HepG2 (cell line): ENCODE measurements around the gene MAPK14. TPM values are rescaled to one million over a fixed set of nuclear protein-coding genes. Genes with fewer than 3 reads are reported as not detected.

Experiments used
- AHDC1 ChIP-seq: sonication (generic); formaldehyde crosslinking; IDR thresholded peaks from 2 replicates; pipeline ENCODE4 v1.5.1; 2020; ENCODE audit warnings: mild to moderate bottlenecking, missing genetic modification reagents, borderline replicate concordance
- DDIT3 ChIP-seq: sonication (generic); formaldehyde crosslinking; IDR thresholded peaks from 2 replicates; pipeline ENCODE4 v1.4.0; 2020; ENCODE audit warnings: mild to moderate bottlenecking, missing genetic modification reagents
- FOXM1 ChIP-seq: sonication (generic); formaldehyde crosslinking; IDR thresholded peaks from 2 replicates; pipeline ENCODE4 v1.5.0; 2020; ENCODE audit warnings: missing genetic modification reagents
- GABPB1 ChIP-seq: IDR thresholded peaks from 2 replicates; pipeline ENCODE4 v1.6.1; 2016; ENCODE audit warnings: mild to moderate bottlenecking, missing genetic modification reagents, moderate library complexity, missing compliant biosample characterization
- GLMP ChIP-seq: sonication (generic); formaldehyde crosslinking; IDR thresholded peaks from 2 replicates; pipeline ENCODE4 v1.9.0; 2021; ENCODE audit warnings: missing genetic modification reagents, mild to moderate bottlenecking, borderline replicate concordance
- KDM3A ChIP-seq: IDR thresholded peaks from 2 replicates; pipeline ENCODE4 v1.6.1; 2018; ENCODE audit warnings: low read depth, missing compliant biosample characterization
- MIER3 ChIP-seq: IDR thresholded peaks from 2 replicates; pipeline ENCODE4 v1.6.1; 2016; ENCODE audit warnings: missing compliant biosample characterization, borderline replicate concordance
- NR2F2 ChIP-seq: IDR thresholded peaks from 2 replicates; pipeline ENCODE4 v1.6.1; 2012; ENCODE audit warnings: low read depth, inconsistent platforms, borderline replicate concordance
- RFX5 ChIP-seq: IDR thresholded peaks from 2 replicates; pipeline ENCODE4 v1.6.1; 2011; ENCODE audit warnings: low read depth, low read length, improper control_type of control experiment
- TBL1XR1 ChIP-seq: fragments of 150-350 bp; IDR thresholded peaks from 2 replicates; pipeline ENCODE4 v1.6.1; 2014; ENCODE audit warnings: borderline replicate concordance, low read length; ENCODE audit not compliant: partially characterized antibody
- TBX3 ChIP-seq: fragments of 450-650 bp; IDR thresholded peaks from 2 replicates; pipeline ENCODE4 v1.6.1; 2017; ENCODE audit warnings: antibody characterized with exemption, mild to moderate bottlenecking, inconsistent platforms, borderline replicate concordance
- TRAFD1 ChIP-seq: sonication (generic); formaldehyde crosslinking; IDR thresholded peaks from 2 replicates; pipeline ENCODE4 v1.5.1; 2020; ENCODE audit warnings: missing genetic modification reagents, mild to moderate bottlenecking, borderline replicate concordance
- ZBTB38 ChIP-seq: sonication (generic); formaldehyde crosslinking; IDR thresholded peaks from 2 replicates; pipeline ENCODE4 v1.5.1; 2020; ENCODE audit warnings: mild to moderate bottlenecking, missing genetic modification reagents
- ZFP90 ChIP-seq: sonication (generic); formaldehyde crosslinking; IDR thresholded peaks from 2 replicates; pipeline ENCODE4 v1.8.0; 2022; ENCODE audit warnings: missing genetic modification reagents, mild to moderate bottlenecking, inconsistent platforms, borderline replicate concordance
- ZNF205 ChIP-seq: IDR thresholded peaks from 2 replicates; pipeline ENCODE4 v1.6.1; 2018; ENCODE audit warnings: missing biosample characterization, missing genetic modification reagents
- ZNF253 ChIP-seq: sonication (generic); formaldehyde crosslinking; IDR thresholded peaks from 2 replicates; pipeline ENCODE4 v1.8.0; 2022; ENCODE audit warnings: mild to moderate bottlenecking, missing genetic modification reagents, borderline replicate concordance
- ZNF256 ChIP-seq: sonication (generic); formaldehyde crosslinking; conservative IDR thresholded peaks from 2 replicates; pipeline ENCODE4 v1.4.0; 2020; ENCODE audit warnings: missing genetic modification reagents
- ZNF484 ChIP-seq: sonication (generic); formaldehyde crosslinking; IDR thresholded peaks from 2 replicates; pipeline ENCODE4 v1.5.1; 2020; ENCODE audit warnings: mild to moderate bottlenecking, low read depth, missing genetic modification reagents, borderline replicate concordance
- ZNF549 ChIP-seq: sonication (generic); formaldehyde crosslinking; IDR thresholded peaks from 2 replicates; pipeline ENCODE4 v1.5.0; 2020; ENCODE audit warnings: missing genetic modification reagents
- ZNF614 ChIP-seq: IDR thresholded peaks from 2 replicates; pipeline ENCODE4 v1.6.1; 2018; ENCODE audit warnings: missing biosample characterization, missing genetic modification reagents, inconsistent platforms, borderline replicate concordance
- ZNF660 ChIP-seq: sonication (generic); formaldehyde crosslinking; IDR thresholded peaks from 2 replicates; pipeline ENCODE4 v1.5.1; 2020; ENCODE audit warnings: mild to moderate bottlenecking, low read depth, missing genetic modification reagents, borderline replicate concordance
- ZNF672 ChIP-seq: sonication (generic); formaldehyde crosslinking; IDR thresholded peaks from 2 replicates; pipeline ENCODE4 v1.8.1; 2022; ENCODE audit warnings: missing genetic modification reagents
- ZNF740 ChIP-seq: sonication (generic); formaldehyde crosslinking; IDR thresholded peaks from 2 replicates; pipeline ENCODE4 v1.4.0; 2020; ENCODE audit warnings: missing genetic modification reagents
- polyA plus RNA-seq, 8 experiments: library from polyadenylated mRNA; depleted of rRNA in 3 of 8; stranded (reverse) in 7 of 8; unstranded in 1 of 8; fragments of >200 nt; fragmentation: Illumina TruSeq in 4 of 8; extraction: Trizol in 4 of 8; gene quantifications; 2 replicates each; pipeline versions ENCODE4 v1.2.1 to v1.2.3, GENCODE V29; 2011 to 2016; ENCODE audit warnings: low read depth in 4 of 8, missing spikeins in 1 of 8, mixed read lengths in 1 of 8; ENCODE audit not compliant: insufficient read depth in 1 of 8
- total RNA-seq, 5 experiments: library from RNA; depleted of rRNA; stranded (reverse); fragments of >200 nt; fragmentation: Illumina TruSeq; extraction: Trizol; gene quantifications; 2 replicates each; pipeline ENCODE4 v1.2.3, GENCODE V29; 2016; ENCODE audit warnings: low read depth in 1 of 5

MAPK14 gene
- total and polyA plus RNA-seq, 2 of the 13 experiments (the other 11 are each of a cell fraction or from before 2014, with no cell fraction given) = 66.3 to 67.3 TPM

- no peak for TF ChIP-seq AHDC1 (CRISPR knock-in tag)
- TF ChIP-seq DDIT3 = no peak
- no peak for TF ChIP-seq TRAFD1
- no peak for TF ChIP-seq ZNF253 (CRISPR knock-in tag)
- TF ChIP-seq ZNF614 (CRISPR knock-in tag) = no peak
- TF ChIP-seq ZNF672 = no peak
- no peak for TF ChIP-seq RFX5
- TF ChIP-seq ZBTB38 (CRISPR knock-in tag) = no peak
- TF ChIP-seq TBX3 = no peak
- TF ChIP-seq ZNF549 (CRISPR knock-in tag) = no peak
- TF ChIP-seq ZNF205 (CRISPR knock-in tag) = no peak
- no peak for TF ChIP-seq KDM3A (CRISPR knock-in tag)
- no peak for TF ChIP-seq NR2F2
- TF ChIP-seq ZNF660 = no peak
- TF ChIP-seq ZNF740 (CRISPR knock-in tag) = no peak
- TF ChIP-seq TBL1XR1 = no peak
- TF ChIP-seq ZNF484 (CRISPR knock-in tag) = no peak
- no peak for TF ChIP-seq GLMP (CRISPR knock-in tag)
- TF ChIP-seq FOXM1 (CRISPR knock-in tag) = no peak
- no peak for TF ChIP-seq ZNF256 (CRISPR knock-in tag)
- TF ChIP-seq ZFP90 = no peak
- no peak for TF ChIP-seq GABPB1 (CRISPR knock-in tag)
- no peak for TF ChIP-seq MIER3 (CRISPR knock-in tag)
Observed at GRCh38 chr6:36075656-36076055, 48.0 kb downstream of the MAPK14 start (continued).
